ENCODE measurements around the gene PGP.
A peak's percentile ranks its signal among the peaks of the same experiment; 100 is the strongest.

The PGP gene

DNA sequence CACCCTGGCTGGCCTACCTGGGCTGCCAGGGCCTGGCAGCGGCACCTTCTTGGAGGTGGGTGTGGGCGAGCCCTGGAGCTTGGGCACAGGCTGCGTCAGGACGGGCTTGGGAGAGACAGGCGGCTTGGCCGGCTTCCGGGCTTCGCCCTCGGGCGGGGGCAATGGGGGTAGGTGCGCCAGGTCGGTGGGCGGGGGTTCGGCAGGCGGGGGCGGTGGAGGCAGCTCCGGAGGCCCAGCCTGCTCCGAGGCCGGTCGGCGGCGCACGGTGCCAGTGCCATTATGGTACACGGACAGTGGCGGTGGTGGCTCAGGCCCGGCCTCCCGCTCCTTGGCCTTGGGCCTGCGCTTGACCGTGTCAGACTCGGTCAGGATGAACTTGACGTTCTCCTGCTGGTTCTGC, 35.1 kb downstream of the PGP start:
- DNase-seq, result no peak

DNA sequence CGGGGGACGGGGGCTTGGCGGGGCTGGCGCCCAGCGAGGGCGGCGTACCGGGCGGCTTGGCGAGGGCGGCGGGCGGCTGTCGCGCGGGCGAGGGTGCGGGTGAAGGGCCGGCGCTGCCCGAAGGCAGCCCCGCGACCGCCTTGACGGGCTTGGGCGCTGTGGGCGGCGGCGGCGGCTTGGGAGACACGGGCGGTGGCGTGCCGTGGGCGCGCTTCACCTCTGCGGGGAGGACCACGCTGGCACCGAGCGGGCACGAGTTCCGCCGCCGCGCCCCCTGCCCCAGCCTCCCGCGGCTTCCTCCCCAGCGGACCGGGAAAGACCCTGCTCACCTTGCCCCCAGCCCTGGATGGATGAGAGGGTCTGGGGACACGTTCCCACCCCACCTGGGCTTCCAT, 35.5 kb downstream of the PGP start:
- DNase-seq, result no peak

DNA sequence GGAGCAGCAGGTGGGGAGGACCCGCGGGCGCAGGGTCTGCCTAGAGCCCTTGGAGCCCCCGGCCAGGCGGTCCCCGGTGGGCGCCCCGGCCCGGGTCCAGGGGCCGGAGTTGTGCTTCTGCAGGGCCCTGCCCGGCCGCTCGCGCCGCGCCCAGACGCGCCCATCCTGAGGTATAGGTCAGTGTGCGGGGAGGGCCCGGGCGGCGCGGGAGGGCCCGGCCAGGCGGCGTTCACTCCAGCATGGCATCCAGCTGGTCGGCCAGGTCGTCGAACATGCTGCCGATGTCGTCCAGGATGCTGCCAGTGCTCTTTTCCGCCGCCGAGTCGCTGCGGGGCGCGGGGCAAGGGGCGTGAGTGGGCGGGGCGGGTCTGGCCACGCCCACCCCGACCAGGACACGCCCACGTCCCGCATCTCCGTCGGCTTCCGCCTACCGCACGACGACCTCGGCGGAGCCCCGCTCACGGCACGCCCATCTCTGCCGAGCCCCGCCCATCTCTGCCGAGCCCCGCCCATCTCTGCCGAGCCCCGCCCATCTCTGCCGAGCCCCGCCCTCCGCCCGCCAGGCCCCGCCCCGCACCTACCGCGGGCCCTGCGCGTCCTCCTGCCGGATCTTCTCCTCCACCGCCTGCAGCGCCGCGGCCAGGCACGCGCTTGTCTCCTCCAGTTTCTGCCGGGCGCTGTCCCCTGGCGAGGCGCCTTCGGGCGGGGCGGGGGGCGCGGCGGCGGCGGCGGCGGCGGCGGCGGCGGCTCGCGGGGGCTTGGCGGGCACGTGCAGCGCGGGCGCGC, 36.1 kb downstream of the PGP start:
- no peak for DNase-seq

DNA sequence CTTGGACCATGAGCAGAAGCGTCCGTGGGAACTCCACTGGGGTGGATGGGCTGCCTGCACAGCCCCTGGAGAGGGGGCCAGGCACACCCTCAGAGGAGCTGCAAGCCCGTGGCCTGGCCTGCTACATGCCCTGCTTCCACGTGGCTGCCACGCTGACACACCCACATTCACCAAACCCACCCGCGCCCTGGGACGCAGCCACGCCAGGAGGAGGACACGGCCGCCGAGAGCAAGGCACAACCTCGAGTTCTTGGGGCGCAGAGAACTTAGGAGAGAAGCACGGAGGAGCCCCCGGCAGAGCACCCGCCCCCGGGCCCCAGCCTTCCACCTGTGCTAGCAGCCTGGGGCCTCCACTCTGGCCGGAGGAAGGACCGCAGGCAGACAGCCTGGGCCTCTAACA, 37.1 kb downstream of the PGP start:
- DNase-seq, result no peak

DNA sequence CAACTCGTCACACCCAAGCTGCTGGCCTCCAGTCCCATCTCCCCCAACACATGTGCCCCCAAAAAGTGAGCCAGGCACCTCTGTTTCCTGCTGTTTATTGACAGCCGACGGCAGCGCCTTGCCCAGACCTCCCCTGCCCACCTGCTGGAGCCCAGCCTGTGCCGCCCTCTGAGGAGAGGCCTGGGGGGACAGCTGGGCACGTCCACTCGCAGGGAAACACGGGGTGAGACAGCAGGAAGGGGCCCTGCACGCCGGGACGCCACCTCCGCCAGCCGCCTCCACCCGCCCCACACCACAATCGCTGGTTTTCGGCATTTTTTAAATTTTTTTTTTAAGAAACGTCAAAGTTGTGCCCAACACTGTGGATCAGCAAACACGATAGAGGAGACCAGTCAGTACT, 37.5 kb downstream of the PGP start:
- DNase-seq, result no peak

DNA sequence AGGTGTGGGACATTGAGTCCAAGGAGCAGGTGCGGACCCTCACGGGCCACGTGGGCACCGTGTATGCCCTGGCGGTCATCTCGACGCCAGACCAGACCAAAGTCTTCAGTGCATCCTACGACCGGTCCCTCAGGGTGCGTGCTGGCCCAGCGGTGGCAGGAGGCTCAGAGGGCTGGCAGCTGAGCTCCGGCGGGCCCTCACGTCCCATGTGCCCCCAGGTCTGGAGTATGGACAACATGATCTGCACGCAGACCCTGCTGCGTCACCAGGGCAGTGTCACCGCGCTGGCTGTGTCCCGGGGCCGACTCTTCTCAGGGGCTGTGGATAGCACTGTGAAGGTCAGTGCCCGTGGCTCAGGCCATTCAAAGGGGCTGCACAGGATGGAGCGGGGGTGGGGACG, 38.6 kb downstream of the PGP start:
- DNase-seq, result no peak

DNA sequence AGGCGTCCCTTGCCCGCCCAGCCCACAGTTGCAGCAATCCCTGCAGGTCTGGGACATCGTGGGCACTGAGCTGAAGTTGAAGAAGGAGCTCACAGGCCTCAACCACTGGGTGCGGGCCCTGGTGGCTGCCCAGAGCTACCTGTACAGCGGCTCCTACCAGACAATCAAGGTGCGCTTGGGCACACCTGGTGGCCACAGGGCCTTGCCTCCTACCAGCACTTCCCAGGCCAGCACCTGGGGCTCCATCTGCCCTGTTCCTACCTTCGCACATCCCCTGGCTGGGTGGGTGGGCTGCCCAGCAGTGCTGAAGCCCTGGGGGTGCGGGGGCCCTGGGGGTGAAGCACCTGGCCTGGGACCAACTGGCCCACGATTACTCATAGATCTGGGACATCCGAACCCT, 39.2 kb downstream of the PGP start:
- no peak for DNase-seq

DNA sequence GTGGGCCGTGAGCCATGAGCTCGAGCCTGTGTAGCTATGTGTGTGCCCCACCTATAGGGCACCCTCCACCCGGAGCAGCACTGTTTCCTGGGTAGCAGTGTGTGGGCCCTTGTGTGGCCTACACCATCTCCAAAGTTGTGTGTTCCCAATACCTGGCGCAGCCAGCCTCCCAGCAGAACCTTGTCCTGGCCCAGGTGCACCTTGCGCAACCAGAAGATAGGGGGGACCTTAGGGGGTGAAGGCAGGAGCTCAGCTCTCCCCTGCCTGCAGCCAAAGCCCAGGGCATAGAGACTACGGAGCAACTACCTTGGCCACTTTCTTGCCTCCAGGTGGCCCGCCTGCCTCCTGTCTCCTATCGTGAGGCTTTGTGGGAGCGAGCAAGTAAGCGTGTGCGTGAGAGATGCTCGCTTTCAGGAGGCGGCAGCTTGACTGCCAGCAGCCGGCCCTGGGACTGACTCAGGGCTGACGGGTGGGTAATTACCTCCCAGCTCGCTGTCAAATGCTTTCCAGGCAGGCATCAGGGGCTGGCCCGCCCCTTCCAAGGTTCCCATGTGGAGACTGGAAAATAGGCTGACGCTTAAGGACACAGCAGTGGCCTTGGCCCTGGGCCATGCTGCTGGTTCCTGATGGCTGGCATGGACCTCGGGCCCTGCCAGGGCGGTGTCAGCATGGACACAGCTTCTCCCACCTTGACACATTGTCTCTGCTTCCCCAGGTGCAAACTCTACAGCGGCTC, 40.1 kb downstream of the PGP start:
- peak; percentile 34 for DNase-seq

DNA sequence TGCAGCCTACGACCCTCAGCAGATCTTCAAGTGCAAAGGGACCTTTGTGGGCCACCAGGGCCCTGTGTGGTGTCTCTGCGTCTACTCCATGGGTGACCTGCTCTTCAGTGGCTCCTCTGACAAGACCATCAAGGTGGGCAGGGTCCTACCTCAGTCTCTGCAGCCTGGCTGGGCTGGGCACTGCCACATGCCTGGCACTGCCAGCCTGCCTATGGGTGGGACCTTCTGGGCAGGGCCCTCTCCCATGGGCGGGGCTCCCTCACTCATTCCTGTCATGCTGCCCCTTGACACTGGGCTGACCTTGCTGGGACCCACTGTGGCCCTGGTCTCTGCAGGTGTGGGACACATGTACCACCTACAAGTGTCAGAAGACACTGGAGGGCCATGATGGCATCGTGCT, 40.7 kb downstream of the PGP start:
- DNase-seq, result no peak

DNA sequence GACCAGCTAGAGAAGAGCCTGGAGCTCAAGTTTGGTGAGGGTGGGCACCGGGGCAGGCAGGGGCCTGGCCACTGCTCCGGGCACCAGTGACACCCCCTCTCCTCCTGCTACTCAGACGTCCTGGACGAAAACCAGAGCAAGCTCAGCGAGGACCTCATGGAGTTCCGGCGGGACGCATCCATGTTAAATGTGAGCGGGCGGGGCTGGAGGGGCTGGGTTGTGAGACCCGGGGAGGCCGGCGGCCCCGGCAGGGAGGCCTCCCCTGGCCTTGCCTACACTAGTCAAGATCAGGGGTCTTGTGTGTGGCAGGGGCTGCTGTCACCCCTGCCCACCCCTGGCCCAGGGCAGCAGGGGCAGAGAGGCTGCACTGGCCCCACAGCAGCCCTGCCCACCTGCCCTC, 41.3 kb downstream of the PGP start:
- no peak for DNase-seq

DNA sequence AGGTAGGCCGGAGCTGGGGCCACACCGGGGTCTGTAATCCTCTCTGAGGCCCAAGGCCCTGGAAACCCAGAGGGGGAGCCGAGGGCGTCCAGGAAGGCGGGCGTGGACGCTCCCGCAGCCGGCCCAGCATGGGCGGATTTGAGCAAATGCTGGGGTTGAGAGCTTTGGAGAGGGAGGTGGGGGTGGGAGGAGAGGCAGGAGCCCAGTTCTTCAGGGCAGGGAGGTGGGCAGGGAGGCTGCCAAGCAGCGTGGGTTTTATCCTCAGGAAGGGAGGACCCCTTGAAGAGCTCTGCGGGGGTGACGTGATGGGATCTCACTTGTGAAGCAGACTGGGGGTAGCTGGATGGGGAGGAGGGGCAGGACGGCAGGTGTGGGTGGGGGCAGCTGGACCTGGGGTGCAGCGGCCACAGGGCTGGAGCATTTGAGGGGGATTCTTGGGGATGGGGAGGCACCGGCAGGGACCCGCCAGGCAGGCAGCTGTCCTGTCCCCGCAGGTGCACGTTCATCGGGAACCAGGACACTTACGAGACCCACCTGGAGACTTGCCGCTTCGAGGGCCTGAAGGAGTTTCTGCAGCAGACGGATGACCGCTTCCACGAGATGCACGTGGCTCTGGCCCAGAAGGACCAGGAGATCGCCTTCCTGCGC, 41.8 kb downstream of the PGP start:
- DNase-seq, result no peak

DNA sequence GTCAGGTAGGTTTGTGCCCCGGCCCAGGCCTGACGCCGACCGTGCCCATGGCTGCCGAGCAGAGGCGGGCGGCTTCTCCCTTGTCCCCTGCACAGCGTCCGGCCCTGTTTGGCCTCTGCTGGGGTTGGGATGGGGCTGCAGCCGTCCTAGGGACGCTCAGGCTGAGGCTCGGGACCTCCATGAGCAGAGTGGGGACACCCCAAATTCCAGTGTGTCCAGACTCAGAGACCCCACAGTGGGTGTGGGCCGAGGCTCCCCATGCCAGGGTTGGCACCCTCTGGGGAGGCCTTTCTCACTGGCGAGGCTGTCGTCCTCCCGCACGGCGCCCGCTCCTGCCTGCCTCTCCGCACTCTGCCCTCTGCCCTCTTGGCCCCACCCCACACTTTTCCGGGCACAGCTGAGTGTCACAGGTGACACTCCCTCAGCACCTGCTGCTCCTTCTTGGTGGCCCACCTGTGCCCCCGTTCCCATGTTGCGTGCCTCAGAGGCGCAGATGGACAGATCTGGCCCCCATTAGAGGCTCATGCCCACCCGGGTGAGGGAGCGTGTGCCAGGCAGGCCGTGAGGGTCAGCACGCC, 43.0 kb downstream of the PGP start:
- DNase-seq, result no peak

DNA sequence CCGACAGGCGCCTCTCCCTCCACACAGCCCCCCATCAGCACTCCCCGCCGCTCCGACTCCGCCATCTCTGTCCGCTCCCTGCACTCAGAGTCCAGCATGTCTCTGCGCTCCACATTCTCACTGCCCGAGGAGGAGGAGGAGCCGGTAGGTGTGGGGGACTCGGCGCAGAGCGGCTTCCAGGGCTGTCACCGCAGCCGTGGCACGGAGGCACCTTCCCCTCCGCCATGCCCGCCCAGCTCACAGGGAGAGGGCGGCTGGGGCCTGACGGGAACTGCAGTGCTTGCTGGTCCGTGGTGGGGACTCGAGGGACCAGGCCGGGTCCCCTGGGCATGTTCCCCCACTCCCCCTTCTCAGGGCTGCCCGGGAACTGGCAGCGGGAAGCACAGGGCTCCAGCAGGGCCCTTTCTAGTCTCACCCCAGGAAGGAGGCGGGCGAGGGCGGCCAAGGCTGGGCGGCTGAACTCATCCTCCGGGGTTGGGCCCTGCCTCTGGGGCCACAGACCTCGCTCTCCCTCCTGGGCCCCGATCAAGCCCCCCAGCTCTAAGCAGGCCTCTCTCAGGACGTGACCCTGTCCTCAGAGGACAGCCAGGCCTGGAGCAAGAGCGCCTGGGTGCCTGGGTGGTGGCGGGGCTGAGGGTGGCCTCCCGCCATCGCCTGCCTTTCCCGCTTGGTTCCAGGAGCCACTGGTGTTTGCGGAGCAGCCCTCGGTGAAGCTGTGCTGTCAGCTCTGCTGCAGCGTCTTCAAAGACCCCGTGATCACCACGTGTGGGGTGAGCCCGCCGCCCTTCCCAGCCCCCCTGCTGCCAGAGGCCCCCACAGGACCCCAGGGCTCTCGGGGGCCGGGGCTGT, 43.8 kb downstream of the PGP start:
- no peak for DNase-seq

DNA sequence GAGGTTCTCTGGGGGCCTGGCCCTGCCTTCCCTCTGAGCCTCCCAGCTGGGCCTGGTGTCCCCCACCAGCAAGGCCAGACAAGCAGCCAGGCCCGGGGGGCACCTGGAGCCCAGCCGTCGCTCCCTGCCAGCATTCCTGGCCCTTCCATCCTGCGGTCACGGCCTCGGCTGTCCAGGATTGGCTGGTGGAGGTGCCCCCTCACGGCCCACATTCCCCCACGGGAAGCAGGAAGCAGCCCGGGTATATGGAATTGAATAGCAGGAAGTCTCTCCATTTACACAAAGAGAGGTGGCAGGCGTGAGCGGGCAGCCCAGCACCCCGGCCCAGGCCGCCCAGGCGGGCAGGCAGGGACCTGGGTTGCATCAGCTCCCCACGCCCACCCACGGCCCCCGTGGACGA, 44.6 kb downstream of the PGP start:
- DNase-seq, result no peak

DNA sequence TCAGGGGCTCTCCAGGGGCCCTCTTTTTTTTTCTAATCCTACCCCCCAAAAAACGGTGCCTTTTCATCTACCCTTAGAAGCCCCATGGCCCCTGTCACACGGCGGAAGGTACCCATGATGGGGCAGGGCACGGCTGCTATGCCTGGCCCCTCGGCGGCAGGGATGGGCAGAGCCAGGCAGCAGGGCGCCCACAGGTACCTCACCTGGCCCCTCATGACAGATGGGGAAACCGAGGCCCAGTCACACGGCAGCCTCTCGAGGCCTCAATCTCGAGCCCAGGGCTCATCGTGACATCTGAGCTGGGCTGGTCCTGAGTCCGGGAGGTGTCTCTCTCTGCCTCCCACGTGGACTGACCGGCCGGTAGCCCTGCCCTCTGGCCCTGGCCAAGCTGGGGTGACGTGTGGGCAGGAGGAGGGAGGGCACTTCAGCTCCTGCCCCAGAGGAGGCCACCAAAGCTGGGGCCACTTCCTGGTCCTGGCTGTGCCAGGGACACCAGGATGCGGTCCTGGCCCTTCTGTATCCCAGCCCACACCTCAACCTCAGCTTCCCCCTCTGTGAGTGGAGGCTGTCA, 47.5 kb downstream of the PGP start:
- DNase-seq, result no peak

DNA sequence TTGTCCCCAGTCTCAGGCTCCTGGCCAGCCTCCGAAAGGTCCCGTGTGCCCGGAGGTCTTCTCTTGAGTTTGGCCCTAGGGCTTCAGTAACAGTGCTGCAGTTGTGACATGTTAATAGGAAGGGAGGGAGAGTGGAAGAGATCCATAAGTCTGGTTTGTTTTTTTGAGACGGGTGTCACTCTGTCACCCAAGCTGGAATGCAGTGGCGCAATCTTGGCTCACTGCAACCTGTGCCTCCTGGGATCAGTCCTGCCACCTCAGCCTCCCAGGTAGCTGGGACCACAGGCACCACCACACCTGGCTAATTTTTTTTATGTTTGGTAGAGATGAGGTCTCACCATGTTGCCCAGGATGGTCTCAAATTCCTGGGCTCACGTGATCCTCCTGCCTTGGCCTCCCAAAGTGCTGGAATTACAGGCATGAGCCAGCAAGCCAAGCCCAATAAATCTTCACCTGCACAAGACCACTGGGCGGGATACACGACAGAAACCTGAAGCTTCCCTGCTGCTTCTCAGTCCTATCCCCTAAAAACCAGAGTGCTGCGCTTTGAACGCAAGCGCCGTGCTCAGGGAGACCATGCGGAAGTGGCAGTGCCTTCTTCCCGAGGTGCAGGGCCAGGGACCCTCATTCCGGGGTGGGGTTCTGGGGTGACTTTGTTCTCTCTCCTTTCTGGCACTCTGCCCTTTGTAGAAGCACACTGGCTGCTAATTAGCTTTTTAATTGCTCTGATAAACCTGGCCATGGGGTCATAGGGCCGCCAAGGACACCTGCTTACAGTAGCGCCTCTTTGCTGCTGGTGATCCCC, 48.2 kb downstream of the PGP start:
- DNase-seq, result no peak

DNA sequence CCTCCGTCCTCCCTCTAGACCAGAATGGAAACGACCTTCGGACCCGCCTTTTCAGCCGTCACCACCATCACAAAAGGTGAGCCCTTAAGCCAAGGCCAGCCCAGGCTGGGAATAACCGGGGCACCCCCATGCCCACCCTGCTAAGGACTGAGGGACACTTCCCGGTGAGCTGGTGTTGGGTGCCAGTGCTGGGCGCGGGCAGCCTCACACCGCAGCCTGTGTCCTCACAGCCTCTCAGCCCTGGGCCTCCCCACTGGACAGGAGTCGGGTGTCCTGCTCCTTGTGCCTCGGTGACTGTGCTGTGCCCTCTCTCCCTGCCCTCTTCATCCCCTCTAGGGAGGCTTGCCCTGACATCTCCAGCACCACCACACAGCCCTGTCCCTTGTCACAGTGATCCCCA, 48.8 kb downstream of the PGP start:
- DNase-seq, result no peak

DNA sequence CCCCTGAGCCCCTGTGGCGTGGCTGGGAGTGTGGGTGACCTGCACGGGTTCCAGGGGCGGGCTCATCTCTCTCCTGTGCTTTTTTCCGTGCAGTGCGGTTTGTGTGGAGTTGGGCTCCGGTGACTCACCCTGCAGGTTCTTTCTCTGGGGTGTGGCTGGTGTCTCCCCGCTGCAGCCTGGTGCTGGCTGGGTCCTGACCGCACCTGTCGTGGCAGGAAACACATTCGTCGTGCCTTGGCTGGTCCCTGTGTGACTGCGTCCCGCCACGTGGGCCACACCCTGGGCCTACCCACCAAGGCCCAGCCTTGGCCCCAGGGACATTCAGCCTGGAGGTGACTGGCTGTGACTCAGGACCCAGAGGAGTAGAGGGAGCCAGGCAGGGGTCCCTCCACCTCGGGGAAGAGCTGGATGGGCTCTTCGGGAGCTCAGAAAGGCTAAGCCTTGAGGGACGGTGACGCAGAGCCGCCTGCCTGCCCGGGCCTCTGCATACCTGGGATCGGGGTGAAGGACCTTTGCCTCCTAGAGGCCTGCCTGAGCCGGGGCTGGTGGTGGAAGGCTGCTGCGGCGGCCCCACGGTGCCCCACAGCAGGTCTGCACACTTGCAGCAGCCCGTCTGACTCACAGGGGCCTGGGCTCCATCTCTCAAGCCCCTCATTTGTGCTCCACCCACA, 51.3 kb downstream of the PGP start:
- no peak for DNase-seq

DNA sequence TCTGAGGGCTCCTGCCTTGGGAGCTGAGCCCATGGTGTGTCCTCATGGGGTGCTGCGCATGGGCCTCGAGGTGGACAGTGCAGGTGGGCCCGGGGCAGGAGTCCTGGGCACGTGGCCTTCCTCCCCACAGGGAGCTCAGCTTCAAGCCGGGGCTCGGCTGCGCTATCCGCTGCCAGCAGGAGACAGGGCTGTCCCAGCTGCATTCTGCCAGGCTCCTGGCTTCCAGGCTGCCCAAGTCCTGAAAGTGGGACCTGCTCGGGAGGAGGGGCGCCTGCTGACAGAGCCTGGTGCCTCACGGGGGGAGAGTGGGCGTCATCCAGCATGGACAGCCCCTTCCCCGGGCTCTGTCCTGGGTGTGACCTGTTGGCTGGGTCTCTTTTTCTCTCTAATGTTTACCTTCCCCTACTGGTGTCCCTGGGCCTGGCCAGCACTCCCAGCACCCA, 51.9 kb downstream of the PGP start:
- DNase-seq, result no peak

DNA sequence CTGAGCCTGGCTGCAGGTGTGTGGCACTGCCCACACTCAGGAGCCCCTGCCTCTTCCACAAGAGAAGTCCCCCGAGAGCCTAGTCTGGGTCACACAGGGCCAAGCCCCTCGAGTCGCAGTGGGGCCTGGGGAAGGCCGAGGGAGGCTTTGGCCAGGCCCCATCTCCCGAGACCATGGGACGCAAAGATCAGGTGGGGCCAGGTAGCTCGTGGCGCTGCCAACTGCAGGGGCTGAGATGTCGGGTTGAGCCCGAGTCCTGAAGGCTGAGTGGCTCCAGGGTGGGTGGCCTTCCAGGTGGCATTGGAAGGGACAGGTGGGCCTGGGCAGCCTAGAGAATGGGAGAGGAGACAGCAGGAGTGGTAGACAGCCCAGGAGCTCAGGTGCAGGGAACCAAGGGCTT, 52.7 kb downstream of the PGP start:
- DNase-seq, result no peak

All from COR-L47 (cell line).